Bronchial epithelial cell (primary cell): ENCODE results near the gene CHN2. TPM values are rescaled to one million over a fixed set of nuclear protein-coding genes. Genes with fewer than 3 reads are reported as not detected.

Experiments used
- DNase-seq: peaks from one replicate; pipeline ENCODE4 v3.0.0-alpha.2; 2010; ENCODE audit warnings: low read depth
- FAIRE-seq: peaks from 2 replicates; lab custom pipeline; 2011; peaks lifted over from hg19 to GRCh38; lab: Jason Lieb, UNC
- H3K27me3 ChIP-seq: 2 replicates; pipeline ENCODE4 v1.5.1; 2011; ENCODE audit warnings: low read length; ENCODE audit not compliant: control insufficient read depth, insufficient read depth
- H3K36me3 ChIP-seq: 2 replicates; pipeline ENCODE4 v1.5.1; 2011; ENCODE audit warnings: low read length; ENCODE audit not compliant: control insufficient read depth, insufficient read depth
- H3K4me3 ChIP-seq: 2 replicates; pipeline ENCODE4 v1.5.1; 2011; ENCODE audit warnings: mild to moderate bottlenecking, low read depth, low read length, control low read depth
- CTCF ChIP-seq: IDR thresholded peaks from 2 replicates; pipeline ENCODE4 v1.5.1; 2011; ENCODE audit warnings: mild to moderate bottlenecking, moderate library complexity, low read length, control low read depth, inconsistent platforms; ENCODE audit not compliant: insufficient read depth, severe bottlenecking
- total RNA-seq: library from RNA; depleted of rRNA; stranded (reverse); fragments of >200 nt; gene quantifications from 2 replicates; pipeline ENCODE4 v1.2.1, GENCODE V29; 2014

The CHN2 gene
- total RNA-seq, 1 donor from 2014 or later, result 0.53 TPM

- DNase-seq (no peak), FAIRE-seq (no peak)
- no peak for TF ChIP-seq CTCF
- H3K27me3 ChIP-seq, result peaks cover 8% of the 10 kb centered on the region
- H3K4me3 ChIP-seq, result no peak overlapping the region
- H3K36me3 ChIP-seq, result no peaks in the 10 kb centered on the region
Observed at GRCh38 chr7:29416276-29416937, 221.8 kb downstream of the CHN2 start.

- H3K4me3 ChIP-seq, result no peak overlapping the region
- no peak for FAIRE-seq
- no peak for TF ChIP-seq CTCF
- peaks cover 9% of the 10 kb centered on the region for H3K27me3 ChIP-seq
- no peak for DNase-seq
- no peaks in the 10 kb centered on the region for H3K36me3 ChIP-seq
Observed at GRCh38 chr7:29416938-29417305, 222.3 kb downstream of the CHN2 start.

- FAIRE-seq (peak; percentile 62), DNase-seq (no peak)
- Histone ChIP-seq H3K36me3 (no peaks in the 10 kb centered on the region), H3K4me3 (no peak overlapping the region), H3K27me3 (peaks cover 9% of the 10 kb centered on the region)
- TF ChIP-seq CTCF, result no peak
Observed at GRCh38 chr7:29418056-29418455, 223.5 kb downstream of the CHN2 start.

- DNase-seq, result no peak
- Histone ChIP-seq H3K27me3 (peaks cover 9% of the 10 kb centered on the region), H3K36me3 (no peaks in the 10 kb centered on the region), H3K4me3 (no peak overlapping the region)
- no peak for FAIRE-seq
- TF ChIP-seq CTCF, result no peak
Observed at GRCh38 chr7:29418651-29419050, 224.1 kb downstream of the CHN2 start.

GRCh38 chr7:29420011-29420410, 225.4 kb downstream of the CHN2 start:
- no peak overlapping the region for H3K4me3 ChIP-seq
- no peak for TF ChIP-seq CTCF
- H3K27me3 ChIP-seq, result peaks cover 5% of the 10 kb centered on the region
- H3K36me3 ChIP-seq, result no peaks in the 10 kb centered on the region
- FAIRE-seq (no peak), DNase-seq (no peak)
